HepG2 (cell line): ENCODE data around the gene SDHAF3. TPM values are rescaled to one million over a fixed set of nuclear protein-coding genes. Genes with fewer than 3 reads are reported as not detected.

ENCODE experiments used
- ARID5B ChIP-seq: IDR thresholded peaks from 2 replicates; pipeline ENCODE4 v1.4.0; 2020; ENCODE audit warnings: mild to moderate bottlenecking, missing genetic modification reagents
- FOXA3 ChIP-seq: IDR thresholded peaks from 2 replicates; pipeline ENCODE4 v1.6.1; 2016; ENCODE audit warnings: missing genetic modification reagents, missing compliant biosample characterization
- PAWR ChIP-seq: sonication (generic); formaldehyde crosslinking; IDR thresholded peaks from 2 replicates; pipeline ENCODE4 v1.4.0; 2020; ENCODE audit warnings: missing genetic modification reagents, mild to moderate bottlenecking, borderline replicate concordance
- RAD51 ChIP-seq: fragments of 450-650 bp; IDR thresholded peaks from 2 replicates; pipeline ENCODE4 v1.6.1; 2016; ENCODE audit warnings: borderline replicate concordance
- RXRA ChIP-seq: sonication (generic); formaldehyde crosslinking; IDR thresholded peaks from 2 replicates; pipeline ENCODE4 v1.5.1; 2020; ENCODE audit warnings: missing genetic modification reagents
- SMAD9 ChIP-seq: sonication (generic); formaldehyde crosslinking; IDR thresholded peaks from 2 replicates; pipeline ENCODE4 v1.5.1; 2020; ENCODE audit warnings: mild to moderate bottlenecking, missing genetic modification reagents
- STAT5B ChIP-seq: sonication (generic); formaldehyde crosslinking; IDR thresholded peaks from 2 replicates; pipeline ENCODE4 v1.4.0; 2020; ENCODE audit warnings: missing genetic modification reagents
- TCF12 ChIP-seq, 2 experiments: fragments of 450-650 bp in 1 of 2; sonication (generic) in 1 of 2; formaldehyde crosslinking in 1 of 2; IDR thresholded peaks; 2 replicates each; pipeline versions ENCODE4 v1.6.1 to v1.8.0; 2017 to 2022; ENCODE audit warnings: antibody characterized with exemption in 1 of 2, mild to moderate bottlenecking in 1 of 2, missing genetic modification reagents in 1 of 2, moderate library complexity in 1 of 2
- ZNF10 ChIP-seq: sonication (generic); formaldehyde crosslinking; IDR thresholded peaks from 2 replicates; pipeline ENCODE4 v1.4.0; 2020; ENCODE audit warnings: mild to moderate bottlenecking, low read depth, missing genetic modification reagents, borderline replicate concordance
- ZNF761 ChIP-seq: sonication (generic); formaldehyde crosslinking; conservative IDR thresholded peaks from 2 replicates; pipeline ENCODE4 v1.4.0; 2020; ENCODE audit warnings: mild to moderate bottlenecking, missing genetic modification reagents
- ZNF788 ChIP-seq: sonication (generic); formaldehyde crosslinking; IDR thresholded peaks from 2 replicates; pipeline ENCODE4 v1.5.0; 2020; ENCODE audit warnings: mild to moderate bottlenecking, missing genetic modification reagents, borderline replicate concordance
- ZSCAN9 ChIP-seq: IDR thresholded peaks from 2 replicates; pipeline ENCODE4 v1.6.1; 2016; ENCODE audit warnings: borderline replicate concordance
- polyA plus RNA-seq, 8 experiments: library from polyadenylated mRNA; depleted of rRNA in 3 of 8; stranded (reverse) in 7 of 8; unstranded in 1 of 8; fragments of >200 nt; fragmentation: Illumina TruSeq in 4 of 8; extraction: Trizol in 4 of 8; gene quantifications; 2 replicates each; pipeline versions ENCODE4 v1.2.1 to v1.2.3, GENCODE V29; 2011 to 2016; ENCODE audit warnings: low read depth in 4 of 8, missing spikeins in 1 of 8, mixed read lengths in 1 of 8; ENCODE audit not compliant: insufficient read depth in 1 of 8
- total RNA-seq, 5 experiments: library from RNA; depleted of rRNA; stranded (reverse); fragments of >200 nt; fragmentation: Illumina TruSeq; extraction: Trizol; gene quantifications; 2 replicates each; pipeline ENCODE4 v1.2.3, GENCODE V29; 2016; ENCODE audit warnings: low read depth in 1 of 5
- TF ChIP-seq, protein P1 (sequence below): sonication (generic); formaldehyde crosslinking; IDR thresholded peaks from 2 replicates; pipeline ENCODE4 v1.8.0; 2022; ENCODE audit warnings: low read depth, missing genetic modification reagents
- TF ChIP-seq, protein P2 (sequence below): sonication (generic); formaldehyde crosslinking; IDR thresholded peaks from 2 replicates; pipeline ENCODE4 v1.4.0; 2020; ENCODE audit warnings: mild to moderate bottlenecking, missing genetic modification reagents
- TF ChIP-seq, protein P3 (sequence below): sonication (generic); formaldehyde crosslinking; IDR thresholded peaks from 2 replicates; pipeline ENCODE4 v1.4.0; 2020; ENCODE audit warnings: missing genetic modification reagents, borderline replicate concordance
- TF ChIP-seq, protein P4 (sequence below): sonication (generic); formaldehyde crosslinking; IDR thresholded peaks from 2 replicates; pipeline ENCODE4 v1.5.0; 2020; ENCODE audit warnings: mild to moderate bottlenecking, missing genetic modification reagents, borderline replicate concordance

SDHAF3 gene
- total and polyA plus RNA-seq, 2 of the 13 experiments (the other 11 are each of a cell fraction or from before 2014, with no cell fraction given): 15.2 to 32.6 TPM

- TF ChIP-seq RXRA (CRISPR knock-in tag) (peak; percentile 77), ZNF761 (CRISPR knock-in tag) (peak; percentile 85; the same call in 1 of the 2 replicates), RAD51 (no peak), STAT5B (CRISPR knock-in tag) (no peak; the same call in 1 of the 2 replicates), ARID5B (peak; percentile 89), FOXA3 (CRISPR knock-in tag) (peak; percentile 73), TCF12 (IDR thresholded peaks at IDR 0.05) (no peak), TCF12 (CRISPR knock-in tag; IDR thresholded peaks at IDR 0.05) (0 out of 2 replicates have a peak, but pooled peaks have one; percentile 51), SMAD9 (peak; percentile 44; the same call in 1 of the 2 replicates), ZNF788 (CRISPR knock-in tag) (peak; percentile 95; the same call in 1 of the 2 replicates), ZNF10 (no peak), PAWR (CRISPR knock-in tag) (no peak), ZSCAN9 (CRISPR knock-in tag) (peak; percentile 67; the same call in 1 of the 2 replicates)
- TF ChIP-seq, protein P1, sequence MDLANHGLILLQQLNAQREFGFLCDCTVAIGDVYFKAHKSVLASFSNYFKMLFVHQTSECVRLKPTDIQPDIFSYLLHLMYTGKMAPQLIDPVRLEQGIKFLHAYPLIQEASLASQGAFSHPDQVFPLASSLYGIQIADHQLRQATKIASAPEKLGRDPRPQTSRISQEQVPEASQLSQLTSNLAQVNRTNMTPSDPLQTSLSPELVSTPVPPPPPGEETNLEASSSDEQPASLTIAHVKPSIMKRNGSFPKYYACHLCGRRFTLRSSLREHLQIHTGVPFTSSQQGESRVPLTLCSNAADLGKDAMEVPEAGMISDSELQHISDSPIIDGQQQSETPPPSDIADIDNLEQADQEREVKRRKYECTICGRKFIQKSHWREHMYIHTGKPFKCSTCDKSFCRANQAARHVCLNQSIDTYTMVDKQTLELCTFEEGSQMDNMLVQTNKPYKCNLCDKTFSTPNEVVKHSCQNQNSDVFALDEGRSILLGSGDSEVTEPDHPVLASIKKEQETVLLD (CRISPR knock-in tag): peak; percentile 88
- TF ChIP-seq, protein P2, sequence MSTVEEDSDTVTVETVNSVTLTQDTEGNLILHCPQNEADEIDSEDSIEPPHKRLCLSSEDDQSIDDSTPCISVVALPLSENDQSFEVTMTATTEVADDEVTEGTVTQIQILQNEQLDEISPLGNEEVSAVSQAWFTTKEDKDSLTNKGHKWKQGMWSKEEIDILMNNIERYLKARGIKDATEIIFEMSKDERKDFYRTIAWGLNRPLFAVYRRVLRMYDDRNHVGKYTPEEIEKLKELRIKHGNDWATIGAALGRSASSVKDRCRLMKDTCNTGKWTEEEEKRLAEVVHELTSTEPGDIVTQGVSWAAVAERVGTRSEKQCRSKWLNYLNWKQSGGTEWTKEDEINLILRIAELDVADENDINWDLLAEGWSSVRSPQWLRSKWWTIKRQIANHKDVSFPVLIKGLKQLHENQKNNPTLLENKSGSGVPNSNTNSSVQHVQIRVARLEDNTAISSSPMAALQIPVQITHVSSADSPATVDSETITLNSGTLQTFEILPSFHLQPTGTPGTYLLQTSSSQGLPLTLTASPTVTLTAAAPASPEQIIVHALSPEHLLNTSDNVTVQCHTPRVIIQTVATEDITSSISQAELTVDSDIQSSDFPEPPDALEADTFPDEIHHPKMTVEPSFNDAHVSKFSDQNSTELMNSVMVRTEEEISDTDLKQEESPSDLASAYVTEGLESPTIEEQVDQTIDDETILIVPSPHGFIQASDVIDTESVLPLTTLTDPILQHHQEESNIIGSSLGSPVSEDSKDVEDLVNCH: no peak
- TF ChIP-seq, protein P3, sequence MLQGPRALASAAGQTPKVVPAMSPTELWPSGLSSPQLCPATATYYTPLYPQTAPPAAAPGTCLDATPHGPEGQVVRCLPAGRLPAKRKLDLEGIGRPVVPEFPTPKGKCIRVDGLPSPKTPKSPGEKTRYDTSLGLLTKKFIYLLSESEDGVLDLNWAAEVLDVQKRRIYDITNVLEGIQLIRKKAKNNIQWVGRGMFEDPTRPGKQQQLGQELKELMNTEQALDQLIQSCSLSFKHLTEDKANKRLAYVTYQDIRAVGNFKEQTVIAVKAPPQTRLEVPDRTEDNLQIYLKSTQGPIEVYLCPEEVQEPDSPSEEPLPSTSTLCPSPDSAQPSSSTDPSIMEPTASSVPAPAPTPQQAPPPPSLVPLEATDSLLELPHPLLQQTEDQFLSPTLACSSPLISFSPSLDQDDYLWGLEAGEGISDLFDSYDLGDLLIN (CRISPR knock-in tag): 0 out of 2 replicates have a peak, but pooled peaks have one; percentile 67
- TF ChIP-seq, protein P4, sequence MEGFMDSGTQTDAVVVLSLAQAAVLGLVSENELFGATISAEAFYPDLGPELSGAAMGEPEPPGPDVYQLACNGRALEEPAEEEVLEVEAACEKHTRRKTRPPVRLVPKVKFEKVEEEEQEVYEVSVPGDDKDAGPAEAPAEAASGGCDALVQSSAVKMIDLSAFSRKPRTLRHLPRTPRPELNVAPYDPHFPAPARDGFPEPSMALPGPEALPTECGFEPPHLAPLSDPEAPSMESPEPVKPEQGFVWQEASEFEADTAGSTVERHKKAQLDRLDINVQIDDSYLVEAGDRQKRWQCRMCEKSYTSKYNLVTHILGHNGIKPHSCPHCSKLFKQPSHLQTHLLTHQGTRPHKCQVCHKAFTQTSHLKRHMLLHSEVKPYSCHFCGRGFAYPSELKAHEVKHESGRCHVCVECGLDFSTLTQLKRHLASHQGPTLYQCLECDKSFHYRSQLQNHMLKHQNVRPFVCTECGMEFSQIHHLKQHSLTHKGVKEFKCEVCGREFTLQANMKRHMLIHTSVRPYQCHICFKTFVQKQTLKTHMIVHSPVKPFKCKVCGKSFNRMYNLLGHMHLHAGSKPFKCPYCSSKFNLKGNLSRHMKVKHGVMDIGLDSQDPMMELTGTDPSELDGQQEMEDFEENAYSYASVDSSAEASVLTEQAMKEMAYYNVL: peak; percentile 58; the same call in 1 of the 2 replicates
Measured at GRCh38 chr7:97117372-97118188, at the start of gene SDHAF3 (continued).
